ENCODE results near the gene SPDYE3.
A peak's percentile ranks its signal among the peaks of the same experiment; 100 is the strongest.
"Not testable (repeated sequence)": the region's sequence is repeated elsewhere in the genome, so short reads cannot be mapped to it uniquely, and the experiment has no call there.

Gene SPDYE3

DNA sequence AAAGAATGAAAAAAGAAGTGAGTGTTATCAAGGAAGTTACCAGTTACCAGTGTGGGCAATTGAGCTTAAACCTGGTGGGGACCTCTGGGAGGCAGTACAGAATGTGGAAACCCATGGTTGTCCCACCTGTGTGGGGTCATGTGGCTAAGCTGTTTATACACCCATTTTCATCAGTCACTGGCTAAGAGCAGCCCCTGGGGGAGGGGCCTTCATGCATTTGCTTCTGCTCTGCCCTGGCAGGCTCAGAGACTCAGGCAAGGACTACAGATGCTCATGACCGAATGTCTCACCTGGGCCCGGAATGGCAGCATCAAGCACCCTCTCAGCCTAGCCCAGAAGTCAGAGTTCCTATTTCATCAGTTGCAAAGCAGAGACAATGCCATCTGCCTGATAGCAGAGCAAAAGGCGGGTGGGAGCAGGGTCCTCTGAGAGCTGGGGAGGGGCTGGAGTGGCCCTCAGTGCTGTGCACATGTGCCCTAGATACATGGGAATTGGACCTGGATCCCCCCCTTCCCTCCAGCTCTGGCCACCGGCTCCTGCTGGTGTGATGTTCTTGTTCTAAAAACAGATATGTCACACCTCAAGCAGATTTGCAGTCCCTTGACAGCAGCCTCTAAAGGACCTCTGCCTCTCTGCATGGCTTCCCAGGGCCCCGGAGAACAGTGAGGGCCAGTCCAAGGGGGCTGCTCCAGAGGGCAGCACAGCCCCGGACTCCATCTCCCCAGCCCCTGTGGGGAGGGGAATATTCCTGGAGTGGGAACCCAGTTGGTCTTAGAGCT, 20.1 kb upstream of the SPDYE3 start:
- not testable (repeated sequence) for DNase-seq (ENCODE audit: low read depth in 2 of 2, low spot score in 1 of 2)

DNA sequence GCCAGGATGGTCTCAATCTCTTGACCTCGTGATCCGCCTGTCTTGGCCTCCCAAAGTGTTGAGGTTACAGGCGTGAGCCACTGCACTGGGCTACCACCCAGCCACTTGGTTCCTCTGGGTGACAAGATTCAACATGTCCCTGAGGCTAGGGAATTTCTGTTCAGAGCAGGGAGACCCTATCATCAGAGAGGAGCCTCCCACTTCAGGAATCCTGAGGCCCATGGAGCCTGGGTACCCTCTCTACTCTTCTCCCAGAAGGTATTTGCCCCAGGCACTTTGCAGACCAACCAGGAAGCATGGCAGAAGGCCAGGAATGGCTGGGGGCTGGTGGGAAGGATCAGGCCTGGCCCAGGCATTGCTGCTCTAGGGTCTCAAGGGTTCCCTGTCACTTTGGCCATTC, 19.2 kb upstream of the SPDYE3 start:
- DNase-seq (ENCODE audit: low read depth in 2 of 2, low spot score in 1 of 2): not testable (repeated sequence)

DNA sequence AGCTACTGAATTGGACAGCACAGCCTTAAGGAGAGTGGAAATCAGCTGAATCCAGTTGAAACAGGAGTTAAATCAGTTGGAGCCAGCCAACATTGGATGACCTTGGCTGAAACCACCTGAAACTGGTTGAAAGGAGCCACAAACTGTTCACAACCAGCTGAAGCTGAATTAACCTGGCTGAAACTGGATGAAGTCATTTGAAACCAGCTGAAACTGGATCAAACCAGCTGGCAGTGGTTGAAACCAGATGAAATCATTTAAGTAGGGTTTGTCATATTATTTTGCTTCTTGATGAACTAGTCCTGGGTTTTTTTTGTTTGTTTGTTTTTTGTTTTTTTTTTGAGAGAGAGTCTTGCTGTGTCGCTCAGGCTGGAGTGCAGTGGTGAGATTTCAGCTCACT, 15.3 kb upstream of the SPDYE3 start:
- not testable (repeated sequence) for DNase-seq (ENCODE audit: low read depth in 2 of 2, low spot score in 1 of 2)

DNA sequence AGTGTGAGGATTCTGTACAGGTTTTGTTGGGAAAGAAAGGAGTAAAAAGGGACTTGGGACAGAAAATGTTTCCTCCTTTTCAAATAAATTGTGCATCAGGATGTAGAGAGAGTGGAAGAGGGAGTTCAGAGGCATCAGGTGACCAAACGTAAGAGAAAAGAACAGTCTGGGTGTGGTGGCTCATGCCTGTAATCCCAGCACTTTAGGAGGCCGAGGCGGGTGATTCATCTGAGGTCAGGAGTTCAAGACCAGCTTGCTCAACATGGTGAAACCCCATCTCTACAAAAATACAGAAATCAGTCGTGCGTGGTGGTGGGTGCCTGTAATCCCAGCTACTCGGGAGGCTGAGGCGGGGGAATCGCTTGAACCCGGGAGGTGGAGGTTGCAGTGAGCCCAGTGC, 12.2 kb upstream of the SPDYE3 start:
- not testable (repeated sequence) for DNase-seq (ENCODE audit: low read depth in 2 of 2, low spot score in 1 of 2)

DNA sequence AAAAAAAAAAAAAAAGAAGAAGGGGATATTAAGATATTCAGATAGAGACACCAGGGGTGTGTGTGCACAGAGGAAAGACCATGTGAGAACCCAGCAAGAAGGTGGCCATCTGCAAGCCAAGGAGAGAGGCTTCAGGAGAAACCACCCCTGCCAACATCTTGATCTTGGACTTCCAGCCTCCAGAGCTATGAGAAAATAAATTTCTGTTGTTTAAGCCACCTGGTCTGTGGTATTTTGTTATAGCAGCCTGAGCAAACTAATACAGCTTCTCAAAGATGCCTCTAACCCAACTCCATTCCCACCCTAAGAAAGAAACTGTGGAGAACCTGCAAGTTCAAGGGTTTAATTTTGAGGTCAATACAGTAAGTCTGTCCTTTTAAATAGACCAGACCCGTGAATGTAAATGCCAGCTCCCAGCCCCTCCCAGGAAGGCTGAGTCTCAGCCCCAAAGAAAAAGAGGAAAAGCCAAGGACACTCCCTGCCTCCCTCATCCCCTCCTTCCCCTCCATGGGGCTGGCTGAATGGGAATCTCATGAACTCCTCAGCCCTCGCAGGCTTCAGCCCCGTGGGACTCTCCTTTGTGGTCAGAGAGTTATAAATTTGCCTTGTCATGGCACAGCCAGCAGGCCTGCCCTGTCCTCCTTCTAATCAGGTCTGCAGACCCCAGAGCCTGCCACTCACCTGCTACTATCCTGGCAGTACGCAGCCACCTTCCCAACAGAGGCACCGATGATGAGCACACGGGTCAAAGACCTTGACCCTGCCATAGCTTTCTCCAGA, 9.5 kb upstream of the SPDYE3 start:
- DNase-seq (ENCODE audit: low read depth in 2 of 2, low spot score in 1 of 2): not testable (repeated sequence)

DNA sequence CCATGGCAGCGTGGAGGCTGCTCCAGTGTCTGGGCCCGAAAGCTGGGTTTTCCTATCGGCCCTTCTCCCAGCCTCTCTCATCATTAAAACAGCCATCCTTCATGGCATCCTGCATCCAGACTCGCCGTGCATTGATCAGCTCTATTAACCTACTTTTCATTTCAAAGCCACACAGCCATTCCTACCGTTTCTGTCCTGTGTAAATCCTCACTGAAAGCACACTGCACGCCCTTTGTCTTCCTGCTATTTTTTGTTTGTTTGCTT, 8.9 kb upstream of the SPDYE3 start:
- not testable (repeated sequence) for DNase-seq (ENCODE audit: low read depth in 2 of 2, low spot score in 1 of 2)

DNA sequence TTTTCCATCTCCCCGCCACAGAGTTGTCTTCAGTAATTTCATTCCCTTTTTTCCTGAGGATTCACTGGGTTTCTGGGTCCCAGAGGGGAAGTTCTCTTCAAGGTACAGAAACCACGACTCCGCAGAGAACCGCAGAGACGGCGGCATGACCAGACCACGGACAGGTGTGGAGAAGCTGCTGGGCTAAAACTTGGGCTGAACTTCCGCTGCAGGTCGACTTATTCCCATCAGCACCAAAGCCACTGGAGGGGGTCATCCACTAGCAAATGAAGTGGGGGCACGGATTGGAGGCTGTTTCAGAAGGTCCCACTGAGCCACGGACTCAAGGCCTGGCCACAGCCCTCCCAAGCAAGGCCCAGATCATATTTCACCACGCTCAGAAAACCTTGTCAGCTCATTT, 3.0 kb upstream of the SPDYE3 start:
- not testable (repeated sequence) for DNase-seq (ENCODE audit: low read depth in 2 of 2, low spot score in 1 of 2)

DNA sequence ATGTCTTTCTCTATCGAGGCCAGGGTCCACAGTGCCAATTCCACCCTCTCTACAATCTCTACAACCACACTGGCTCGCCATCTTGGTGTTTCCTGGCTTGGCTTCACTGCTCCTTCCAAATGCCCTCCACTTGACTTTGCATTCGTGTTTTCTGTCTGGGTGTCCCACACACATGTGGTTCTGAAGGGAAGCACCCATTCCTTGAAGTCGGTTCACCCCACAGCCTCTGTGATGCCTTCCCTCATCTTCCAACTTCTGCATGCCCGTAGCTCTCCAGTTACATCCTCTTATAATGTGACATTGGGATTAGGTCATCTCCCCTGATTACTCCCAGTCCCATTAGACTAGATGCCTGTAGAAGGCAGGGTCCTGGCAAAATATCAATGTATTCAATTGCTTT, 10.8 kb downstream of the SPDYE3 start:
- not testable (repeated sequence) for DNase-seq (ENCODE audit: low read depth in 2 of 2, low spot score in 1 of 2)

DNA sequence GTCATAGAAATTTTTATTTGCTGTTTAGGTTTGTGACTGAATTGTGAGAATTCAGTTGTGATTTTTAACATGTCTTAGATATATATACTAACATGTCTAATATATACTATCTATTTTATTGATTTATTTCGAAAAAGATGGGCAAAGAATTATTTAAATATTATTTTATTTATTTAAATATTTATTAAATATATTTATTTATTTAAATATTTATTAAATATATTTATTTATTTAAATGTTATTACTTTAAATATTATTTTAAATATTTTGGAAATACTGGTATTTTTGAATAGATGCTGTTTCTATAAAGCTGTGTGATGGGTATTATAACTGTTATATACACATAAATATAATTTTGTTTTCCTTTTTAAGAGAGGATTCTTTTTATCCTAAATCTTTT, 14.1 kb downstream of the SPDYE3 start:
- DNase-seq (ENCODE audit: low read depth in 2 of 2, low spot score in 1 of 2): not testable (repeated sequence)

DNA sequence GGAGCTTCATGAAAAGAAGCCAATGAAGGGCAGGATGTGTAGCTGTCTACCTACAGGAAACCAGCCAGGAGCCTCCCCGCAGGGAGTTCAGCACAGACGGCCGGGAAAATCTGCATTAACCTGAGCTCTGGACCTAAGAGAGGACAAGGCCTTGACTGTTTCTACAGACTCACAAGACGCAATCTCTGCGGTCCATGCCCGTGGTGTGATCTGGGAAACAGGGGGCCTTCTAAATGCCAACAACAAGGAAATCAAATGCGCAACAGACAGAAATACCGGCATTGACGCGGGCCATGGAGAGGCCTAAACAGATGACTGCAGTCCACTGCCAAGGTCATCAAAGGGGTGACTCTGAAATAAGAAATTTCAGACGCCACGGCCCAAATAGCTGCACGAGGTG, 16.7 kb downstream of the SPDYE3 start:
- DNase-seq (ENCODE audit: low read depth in 2 of 2, low spot score in 1 of 2): not testable (repeated sequence)

DNA sequence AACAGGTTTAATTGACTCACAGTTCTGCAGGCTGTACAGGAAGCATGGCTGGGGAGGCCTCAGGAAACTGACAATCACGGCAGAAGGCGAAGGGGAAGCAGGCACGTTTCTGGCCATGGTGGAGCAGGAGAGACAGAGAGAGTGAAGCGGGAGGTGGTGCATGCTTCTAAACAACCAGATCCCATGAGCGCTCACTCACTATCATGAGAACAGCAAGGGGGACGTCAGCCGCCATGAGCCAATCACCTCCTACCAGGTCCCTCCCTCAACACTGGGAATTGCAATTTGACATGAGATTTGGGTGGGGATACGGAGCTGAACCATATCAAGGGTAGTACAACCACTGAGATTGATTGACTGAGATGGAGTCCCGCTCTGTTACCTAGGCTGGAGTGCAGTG, 18.2 kb downstream of the SPDYE3 start:
- DNase-seq (ENCODE audit: low read depth in 2 of 2, low spot score in 1 of 2): not testable (repeated sequence)

DNA sequence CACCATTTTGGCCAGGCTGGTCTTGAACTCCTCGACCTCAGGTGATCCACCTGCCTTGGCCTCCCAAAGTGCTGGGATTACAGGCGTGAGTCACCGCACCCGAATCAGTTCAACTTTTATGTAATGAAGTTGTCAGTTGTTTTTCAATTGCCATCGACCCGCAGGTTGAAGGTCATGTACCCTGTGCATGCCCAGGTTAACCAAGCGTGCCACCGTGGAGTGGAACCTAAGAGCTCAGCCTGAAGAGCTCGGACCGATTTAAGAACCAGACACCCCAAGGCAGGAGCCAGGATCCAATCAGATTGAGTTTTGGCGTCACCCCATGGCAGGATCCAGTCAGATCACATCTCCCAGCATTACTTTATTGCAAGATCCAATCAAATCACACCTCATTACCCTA, 19.4 kb downstream of the SPDYE3 start:
- not testable (repeated sequence) for DNase-seq (ENCODE audit: low read depth in 2 of 2, low spot score in 1 of 2)

DNA sequence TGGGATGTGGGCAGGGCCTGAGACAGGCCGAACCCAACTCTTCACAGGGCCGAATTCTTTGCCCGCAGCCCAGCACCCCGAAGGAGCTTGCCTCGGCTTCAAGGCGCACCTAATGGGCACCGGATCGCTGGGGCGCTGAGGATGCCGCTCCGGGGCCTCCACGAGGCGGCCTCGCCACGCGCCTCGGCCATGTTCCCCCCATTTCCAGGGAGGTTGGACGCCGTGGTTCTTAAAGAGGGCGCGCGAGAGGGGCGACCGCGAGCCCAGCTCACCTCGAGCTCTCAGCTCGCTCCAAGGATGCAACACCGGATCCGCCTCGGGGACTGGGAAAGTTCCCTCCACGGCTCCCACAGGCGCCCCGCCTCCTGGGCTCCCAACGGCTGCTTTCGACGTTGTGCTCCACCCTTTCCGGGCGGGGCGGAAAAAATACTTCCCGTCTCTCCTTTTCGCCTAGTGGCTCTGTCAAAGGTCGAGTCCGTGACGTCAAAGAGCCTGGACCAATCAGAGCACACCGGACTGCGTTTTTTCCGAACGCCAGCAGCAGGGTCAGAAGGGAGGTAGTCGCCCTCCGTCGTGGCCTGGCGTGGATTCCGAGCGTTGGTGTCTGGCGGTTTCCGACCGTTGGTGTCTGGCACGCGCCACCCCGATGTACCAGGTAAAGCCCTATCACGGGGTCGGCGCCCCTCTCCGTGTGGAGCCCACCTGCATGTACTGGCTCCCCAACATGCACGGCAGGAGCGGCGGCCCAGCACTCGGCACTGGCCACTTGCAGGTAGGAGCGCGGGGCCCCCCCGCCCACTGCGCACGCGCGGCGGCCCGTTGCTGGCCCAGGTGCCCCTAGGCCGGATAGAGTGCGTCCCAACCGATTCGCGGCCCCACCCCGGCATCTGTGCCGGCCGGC, 28.3 kb downstream of the SPDYE3 start:
- peak; percentile 59 to 72 for DNase-seq (ENCODE audit: low read depth in 2 of 2, low spot score in 1 of 2)

DNA sequence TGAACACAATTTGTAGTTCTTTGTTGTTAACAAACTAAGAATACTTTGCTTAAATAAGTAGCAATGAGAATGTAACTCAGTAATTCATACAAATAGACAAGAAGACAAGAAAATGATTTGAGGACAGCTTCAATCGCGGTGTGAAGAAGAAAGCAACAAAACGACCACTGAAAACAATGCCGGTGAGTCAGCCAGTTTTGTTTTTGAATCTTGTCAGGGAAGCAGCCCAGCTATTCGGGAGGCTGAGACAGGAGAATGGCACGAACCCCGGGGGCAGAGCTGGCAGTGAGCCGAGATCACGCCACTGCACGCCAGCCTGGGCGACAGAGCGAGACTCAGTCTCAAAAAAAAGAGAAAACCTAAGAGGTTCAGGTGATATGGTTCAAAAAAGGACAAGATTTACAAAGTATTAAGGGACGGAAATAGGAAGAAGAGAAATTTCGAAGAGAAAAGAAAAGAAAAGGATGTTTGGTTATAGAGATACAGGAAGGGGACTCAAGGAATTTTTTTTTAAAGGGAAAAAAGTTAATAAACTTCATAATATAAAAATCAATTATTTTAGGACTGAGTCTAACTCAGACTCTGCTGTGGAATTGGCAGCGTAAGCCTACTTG, 30.7 kb downstream of the SPDYE3 start:
- DNase-seq (ENCODE audit: low read depth in 2 of 2, low spot score in 1 of 2): not testable (repeated sequence)

DNA sequence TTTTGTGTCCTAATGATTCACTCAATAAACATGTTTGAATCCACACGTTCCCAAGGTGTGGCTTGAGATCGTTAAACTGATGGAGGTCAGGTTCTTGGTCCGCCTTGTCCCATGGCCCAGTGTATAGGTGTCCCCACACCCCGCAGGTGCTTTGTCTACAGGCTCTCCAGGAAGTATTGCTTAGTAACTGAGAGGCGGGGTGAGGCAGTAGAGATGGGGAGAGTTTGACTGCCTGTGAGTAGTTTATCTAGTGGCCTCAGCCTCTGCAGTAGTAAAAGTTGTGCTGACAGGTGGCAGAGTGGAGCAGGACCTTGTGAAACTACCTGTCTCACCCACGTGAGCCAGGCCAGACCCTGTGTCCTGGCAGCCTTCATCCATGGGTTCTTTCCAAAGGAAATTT, 33.8 kb downstream of the SPDYE3 start:
- DNase-seq (ENCODE audit: low read depth in 2 of 2, low spot score in 1 of 2): not testable (repeated sequence)

DNA sequence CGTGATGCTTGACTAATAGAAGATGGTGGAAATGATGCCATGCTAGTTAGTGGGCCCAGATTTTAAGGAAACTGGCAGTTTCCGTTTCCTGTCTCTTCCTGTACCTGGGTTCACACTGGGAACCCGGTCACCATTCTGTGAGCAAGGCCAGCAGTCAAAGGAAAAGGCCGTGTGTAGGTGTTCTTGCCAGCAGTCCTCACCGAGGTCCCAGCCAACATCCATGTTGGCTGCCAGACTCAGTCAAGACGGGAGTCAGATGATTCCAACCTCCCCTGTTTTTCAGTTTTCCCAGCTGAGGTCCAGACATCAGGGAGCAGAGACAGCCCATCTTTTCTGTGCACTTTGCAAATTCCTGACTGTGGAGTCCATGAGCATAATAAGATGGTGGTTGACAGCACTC, 35.3 kb downstream of the SPDYE3 start:
- no peak for DNase-seq (ENCODE audit: low read depth in 2 of 2, low spot score in 1 of 2)

DNA sequence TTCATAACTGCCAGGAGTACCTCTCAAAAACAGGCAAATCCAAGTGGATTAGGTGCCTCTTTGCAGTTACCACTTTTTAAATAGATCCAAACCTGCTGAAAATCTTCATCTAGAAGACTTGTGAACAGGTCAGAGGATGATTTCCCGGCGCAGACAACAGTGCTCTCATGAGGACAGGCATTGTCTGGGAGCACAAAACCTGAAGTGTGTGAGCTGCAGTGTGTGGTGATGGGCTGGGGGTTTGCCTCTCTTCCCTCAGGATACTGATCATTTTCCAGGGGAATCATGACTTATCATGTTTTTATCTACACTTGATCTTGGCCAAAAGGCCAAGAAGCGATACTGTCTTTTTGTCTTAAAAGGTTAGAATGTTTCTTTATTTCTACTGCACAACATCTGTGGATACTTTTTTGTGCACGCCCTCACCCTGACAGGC, 36.6 kb downstream of the SPDYE3 start:
- not testable (repeated sequence) for DNase-seq (ENCODE audit: low read depth in 2 of 2, low spot score in 1 of 2)

DNA sequence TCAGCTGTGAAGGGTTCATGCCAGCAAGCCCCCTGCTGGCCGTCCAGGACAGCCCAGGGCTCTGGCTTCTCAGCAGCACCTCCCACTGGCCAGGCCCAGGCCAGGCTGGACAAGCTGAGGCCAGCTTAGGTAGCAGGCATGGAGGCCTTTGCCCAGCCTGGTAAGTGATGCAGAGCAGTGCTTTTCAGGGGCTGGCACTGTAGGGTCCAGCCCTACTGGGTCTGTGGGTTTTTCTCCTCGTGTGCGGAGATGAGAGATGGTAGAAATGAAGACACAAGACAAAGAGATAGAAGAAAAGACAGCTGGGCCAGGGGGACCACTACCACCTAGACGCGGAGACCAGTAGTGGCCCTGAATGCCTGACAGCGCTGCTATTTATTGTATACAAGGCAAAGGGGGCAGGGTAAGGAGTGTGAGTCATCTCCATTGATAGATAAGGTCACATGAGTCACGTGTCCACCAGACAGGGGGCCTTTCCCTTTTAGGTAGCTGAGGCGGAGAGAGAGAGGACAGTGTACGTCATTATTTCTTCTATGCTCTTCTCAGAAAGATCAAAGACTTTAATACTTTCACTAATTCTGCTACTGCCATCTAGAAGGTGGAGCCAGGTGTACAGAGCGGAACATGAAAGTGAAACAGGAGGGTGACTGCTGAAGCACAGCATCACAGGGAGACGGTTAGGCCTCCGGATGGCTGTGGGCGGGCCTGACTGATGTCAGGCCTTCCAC, 37.2 kb downstream of the SPDYE3 start:
- peak; percentile 38 to 60 for DNase-seq (ENCODE audit: low read depth in 2 of 2, low spot score in 1 of 2)

DNA sequence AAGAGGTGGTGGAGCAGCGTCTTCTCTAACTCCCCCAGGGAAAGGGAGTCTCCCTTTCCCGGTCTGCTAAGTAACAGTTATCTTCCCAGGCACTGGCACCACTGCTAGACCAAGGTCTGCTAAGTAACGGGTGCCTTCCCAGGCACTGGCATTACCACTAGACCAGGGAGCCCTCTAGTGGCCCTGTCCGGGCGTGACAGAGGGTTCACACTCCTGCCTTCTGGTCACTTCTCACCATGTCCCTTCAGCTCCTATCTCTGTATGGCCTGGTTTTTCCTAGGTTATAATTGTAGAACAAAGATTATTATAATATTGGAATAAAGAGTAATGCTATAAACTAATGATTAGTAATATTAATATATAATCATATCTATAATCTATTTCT, 37.8 kb downstream of the SPDYE3 start:
- peak in 1 of 2 donors; percentile 62 for DNase-seq (ENCODE audit: low read depth in 2 of 2, low spot score in 1 of 2)

DNA sequence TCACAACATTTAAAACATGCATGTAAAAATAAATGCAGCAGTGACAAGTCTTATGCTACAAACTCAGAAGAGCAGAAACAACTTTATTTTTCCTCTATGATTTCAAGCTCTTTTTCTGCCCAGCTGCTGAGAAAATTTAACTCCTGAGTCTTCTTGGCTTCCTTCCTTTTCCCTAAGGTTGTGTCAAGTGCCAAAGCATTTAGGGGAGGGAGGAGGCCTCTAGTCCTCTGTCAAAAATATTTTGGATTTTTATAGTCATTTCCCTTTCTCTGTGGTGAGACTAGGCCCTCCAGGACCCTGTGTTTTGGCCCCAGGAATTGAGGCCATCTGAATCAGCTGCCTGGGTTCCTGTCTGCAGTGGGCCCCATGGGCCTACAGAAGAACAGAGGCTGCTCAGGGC, 39.4 kb downstream of the SPDYE3 start:
- no peak for DNase-seq (ENCODE audit: low read depth in 2 of 2, low spot score in 1 of 2)
